ENCODE results near the gene NCEH1. TPM values are rescaled to one million over a fixed set of nuclear protein-coding genes. Genes with fewer than 3 reads are reported as not detected.

Gene NCEH1
- total and polyA plus RNA-seq, 7 donors, result 2.6 to 12.0 (median 5.1) TPM

GRCh38 chr3:172614340-172615274, 96.3 kb downstream of the NCEH1 start:
- no peaks in the 10 kb centered on the region for H3K27me3 ChIP-seq (ENCODE audit: insufficient read depth in 3 of 3, low read length in 2 of 3)
- WGBS, 3 donors, result 90 to 95% (median 95%) methylated on average over 7 of the region's 7 CpGs
- H3K27ac ChIP-seq, result no peak overlapping the region
- H3K9me3 ChIP-seq, result no peaks in the 10 kb centered on the region
- H3K4me3 ChIP-seq, result no peak overlapping the region
- intact Hi-C loops (cut with DNase I), result no loop called here
- TF ChIP-seq CTCF (IDR thresholded peaks at IDR 0.05), result no peak
- DNase-seq (no peak), ATAC-seq (peak in 1 of 4 donors; percentile 46)
- H3K4me1 ChIP-seq, result no peaks in the 10 kb centered on the region
- no peaks in the 10 kb centered on the region for H3K36me3 ChIP-seq (ENCODE audit: insufficient read depth in 1 of 2, low read depth in 1 of 2)

- no peaks in the 10 kb centered on the region for H3K27me3 ChIP-seq (ENCODE audit: insufficient read depth in 3 of 3, low read length in 2 of 3)
These were observed 97.0 kb downstream of the NCEH1 start for GRCh38 chr3:172613845-172614244.

GRCh38 chr3:172612871-172613678, 97.8 kb downstream of the NCEH1 start:
- Histone ChIP-seq H3K4me1 (no peaks in the 10 kb centered on the region), H3K27me3 (ENCODE audit: insufficient read depth in 3 of 3, low read length in 2 of 3) (no peaks in the 10 kb centered on the region), H3K27ac (no peak overlapping the region), H3K4me3 (no peak overlapping the region), H3K36me3 (ENCODE audit: insufficient read depth in 1 of 2, low read depth in 1 of 2) (no peaks in the 10 kb centered on the region), H3K9me3 (no peaks in the 10 kb centered on the region)
- ATAC-seq, result no peak
- 92 to 96% (median 95%) methylated on average over 6 of the region's 6 CpGs for WGBS, 3 donors
- intact Hi-C loops (cut with DNase I), result no loop called here
- no peak for DNase-seq
- TF ChIP-seq CTCF (IDR thresholded peaks at IDR 0.05), result no peak

More at GRCh38 chr3:172613845-172614244, 97.0 kb downstream of the NCEH1 start:
- intact Hi-C loops (cut with DNase I), result no loop called here
- ATAC-seq (no peak), DNase-seq (no peak)
- no peaks in the 10 kb centered on the region for H3K36me3 ChIP-seq (ENCODE audit: insufficient read depth in 1 of 2, low read depth in 1 of 2)
- H3K9me3 ChIP-seq, result no peaks in the 10 kb centered on the region
- no peak overlapping the region for H3K4me3 ChIP-seq
- no peak for TF ChIP-seq CTCF (IDR thresholded peaks at IDR 0.05)
- no peaks in the 10 kb centered on the region for H3K4me1 ChIP-seq
- H3K27ac ChIP-seq, result no peak overlapping the region
- 83 to 100% (median 89%) methylated on average over 2 of the region's 2 CpGs for WGBS, 3 donors

- Histone ChIP-seq H3K36me3 (ENCODE audit: insufficient read depth in 1 of 2, low read depth in 1 of 2) (no peaks in the 10 kb centered on the region), H3K27ac (no peak overlapping the region), H3K4me3 (no peak overlapping the region), H3K4me1 (no peaks in the 10 kb centered on the region), H3K9me3 (no peaks in the 10 kb centered on the region), H3K27me3 (ENCODE audit: insufficient read depth in 3 of 3, low read length in 2 of 3) (no peaks in the 10 kb centered on the region)
- no peak for DNase-seq
- intact Hi-C loops (cut with DNase I), result no loop called here
- ATAC-seq, result no peak
- WGBS, 3 donors, result 91 to 94% (median 94%) methylated on average over 6 of the region's 6 CpGs
- TF ChIP-seq CTCF (IDR thresholded peaks at IDR 0.05), result no peak
These were observed 101.1 kb downstream of the NCEH1 start for GRCh38 chr3:172609750-172610149.

All from psoas muscle (tissue), 8 donors.